ENCODE measurements around the gene TSPAN9. TPM values are rescaled to one million over a fixed set of nuclear protein-coding genes. Genes with fewer than 3 reads are reported as not detected.

TSPAN9 gene
- total RNA-seq, 3 donors from 2014 or later (not counting 1 experiment from before 2014, with no cell fraction given): 0.86 to 1.6 (median 1.1) TPM

GRCh38 chr12:3147260-3147659 is 70.1 kb downstream of the TSPAN9 start:
- no peak for ATAC-seq
- Histone ChIP-seq H3K9me3 (ENCODE audit: control insufficient read depth, insufficient read depth, low read length) (no peaks in the 10 kb centered on the region), H3K27me3 (ENCODE audit: control insufficient read depth, insufficient read depth, low read length) (peaks cover 3% of the 10 kb centered on the region), H3K36me3 (ENCODE audit: control insufficient read depth, insufficient read depth, low read length) (no peaks in the 10 kb centered on the region), H3K4me3 (ENCODE audit: low read length) (no peak overlapping the region), H3K27ac (ENCODE audit: low read length) (no peak overlapping the region), H3K4me1 (ENCODE audit: control insufficient read depth, insufficient read depth, low read length) (no peaks in the 10 kb centered on the region)
- no peak overlapping the region for H3K27ac Mint-ChIP-seq
- no peak overlapping the region for H3K4me3 Mint-ChIP-seq
- WGBS (ENCODE audit: insufficient coverage): 84% methylated on average over 15 of the region's 15 CpGs
- TF ChIP-seq CTCF (IDR thresholded peaks at IDR 0.05): no peak
- intact Hi-C loops (cut with micrococcal nuclease): no loop called here
- H3K9me3 Mint-ChIP-seq: no peaks in the 10 kb centered on the region
- H3K4me1 Mint-ChIP-seq: no peaks in the 10 kb centered on the region
- DNase-seq: no peak
- H3K36me3 Mint-ChIP-seq: no peaks in the 10 kb centered on the region
- H3K27me3 Mint-ChIP-seq (ENCODE audit: low read depth in 2 of 2): peaks cover 0 to 11% of the 10 kb centered on the region in 2 donors

- no peak overlapping the region for H3K4me3 Mint-ChIP-seq
- H3K36me3 Mint-ChIP-seq: no peaks in the 10 kb centered on the region
- DNase-seq (no peak), ATAC-seq (no peak)
- WGBS (ENCODE audit: insufficient coverage): 71% methylated on average over 16 of the region's 16 CpGs
- Histone ChIP-seq H3K4me1 (ENCODE audit: control insufficient read depth, insufficient read depth, low read length) (no peaks in the 10 kb centered on the region), H3K9me3 (ENCODE audit: control insufficient read depth, insufficient read depth, low read length) (no peaks in the 10 kb centered on the region), H3K4me3 (ENCODE audit: low read length) (no peak overlapping the region), H3K27ac (ENCODE audit: low read length) (no peak overlapping the region), H3K27me3 (ENCODE audit: control insufficient read depth, insufficient read depth, low read length) (peaks cover 3% of the 10 kb centered on the region), H3K36me3 (ENCODE audit: control insufficient read depth, insufficient read depth, low read length) (no peaks in the 10 kb centered on the region)
- intact Hi-C loops (cut with micrococcal nuclease): no loop called here
- no peak overlapping the region for H3K27ac Mint-ChIP-seq
- H3K9me3 Mint-ChIP-seq: no peaks in the 10 kb centered on the region
- peaks cover 0 to 6% of the 10 kb centered on the region in 2 donors for H3K4me1 Mint-ChIP-seq
- no peak for TF ChIP-seq CTCF (IDR thresholded peaks at IDR 0.05)
- H3K27me3 Mint-ChIP-seq (ENCODE audit: low read depth in 2 of 2): peaks cover 0 to 11% of the 10 kb centered on the region in 2 donors
Observed at GRCh38 chr12:3148366-3149000, 71.3 kb downstream of the TSPAN9 start.

- WGBS (ENCODE audit: insufficient coverage): 91% methylated on average over 10 of the region's 10 CpGs
- intact Hi-C loops (cut with micrococcal nuclease): no loop called here
Observed at GRCh38 chr12:3149515-3150307, 72.5 kb downstream of the TSPAN9 start.

More at GRCh38 chr12:3149515-3150307, 72.5 kb downstream of the TSPAN9 start:
- H3K4me3 Mint-ChIP-seq: no peak overlapping the region
- peaks cover 0 to 8% of the 10 kb centered on the region in 2 donors for H3K27me3 Mint-ChIP-seq (ENCODE audit: low read depth in 2 of 2)
- no peaks in the 10 kb centered on the region for H3K36me3 Mint-ChIP-seq
- Histone ChIP-seq H3K27ac (ENCODE audit: low read length) (no peak overlapping the region), H3K9me3 (ENCODE audit: control insufficient read depth, insufficient read depth, low read length) (no peaks in the 10 kb centered on the region), H3K27me3 (ENCODE audit: control insufficient read depth, insufficient read depth, low read length) (peaks cover 3% of the 10 kb centered on the region), H3K4me1 (ENCODE audit: control insufficient read depth, insufficient read depth, low read length) (no peaks in the 10 kb centered on the region), H3K4me3 (ENCODE audit: low read length) (no peak overlapping the region), H3K36me3 (ENCODE audit: control insufficient read depth, insufficient read depth, low read length) (no peaks in the 10 kb centered on the region)
- peaks cover 0 to 6% of the 10 kb centered on the region in 2 donors for H3K4me1 Mint-ChIP-seq
- no peak overlapping the region for H3K27ac Mint-ChIP-seq
- no peak for TF ChIP-seq CTCF (IDR thresholded peaks at IDR 0.05)
- H3K9me3 Mint-ChIP-seq: no peaks in the 10 kb centered on the region
- ATAC-seq (no peak), DNase-seq (no peak)

All from natural killer cell (primary cell).